Panc1 (cell line): ENCODE measurements around the gene SMAD7. TPM values are rescaled to one million over a fixed set of nuclear protein-coding genes. Genes with fewer than 3 reads are reported as not detected.

Experiments used
- ATAC-seq: fragments of 200-7000 bp; cut with Tn5 transposase; 2 replicates; pipeline ENCODE4 v1.9.1; 2020; ENCODE audit warnings: mild to moderate bottlenecking, moderate library complexity
- BruUV-seq: library from RNA; stranded (reverse); fragments of 400-500 nt; replicated peaks from 2 replicates; lab custom pipeline; 2021; lab: Mats Ljungman, UMichigan
- CTCF ChIA-PET: fragments of 300-600 bp; sonication (Branson Sonifier 250); formaldehyde crosslinking; loops from one replicate; lab custom pipeline; 2022; ENCODE audit warnings: antibody characterized with exemption; lab: Charles Lee
- POLR2A ChIA-PET: fragments of 300-600 bp; sonication (Branson Sonifier 250); formaldehyde crosslinking; loops from one replicate; lab custom pipeline; 2022; ENCODE audit warnings: antibody characterized with exemption; lab: Charles Lee
- DNase-seq: peaks from one replicate; pipeline ENCODE4 v3.0.0-alpha.2; 2010; ENCODE audit warnings: low read depth, low spot score
- H3K27ac ChIP-seq: 2 replicates; pipeline ENCODE4 v1.5.1; 2011; ENCODE audit warnings: mild to moderate bottlenecking, low read length, inconsistent platforms
- H3K27me3 ChIP-seq: fragments of 200-500 bp; sonication (Bioruptor generic); 2 replicates; pipeline ENCODE4 v1.6.0; 2014; ENCODE audit warnings: low read length, inconsistent platforms; ENCODE audit not compliant: control insufficient read depth, insufficient read depth
- H3K36me3 ChIP-seq: fragments of 200-500 bp; sonication (Bioruptor generic); 2 replicates; pipeline ENCODE4 v1.5.1; 2014; ENCODE audit warnings: inconsistent platforms, mild to moderate bottlenecking, low read length, moderate library complexity; ENCODE audit not compliant: control insufficient read depth, insufficient read depth
- H3K4me1 ChIP-seq: 2 replicates; pipeline ENCODE4 v1.5.1; 2011; ENCODE audit warnings: inconsistent platforms, mild to moderate bottlenecking, low read length, moderate library complexity; ENCODE audit not compliant: control insufficient read depth, insufficient read depth
- H3K4me3 ChIP-seq, 2 experiments: 2 replicates each; pipeline ENCODE4 v1.5.1; 2011 to 2012; ENCODE audit warnings: low read depth in 2 of 2, low read length in 2 of 2, mild to moderate bottlenecking in 2 of 2, inconsistent platforms in 1 of 2, moderate library complexity in 1 of 2
- H3K9me3 ChIP-seq: fragments of 200-500 bp; sonication (Bioruptor generic); 2 replicates; pipeline ENCODE4 v1.5.1; 2014; ENCODE audit warnings: low read depth, mild to moderate bottlenecking, inconsistent platforms, low read length, moderate library complexity; ENCODE audit not compliant: control insufficient read depth, insufficient read depth
- POLR2AphosphoS5 ChIP-seq: IDR thresholded peaks from 2 replicates; pipeline ENCODE4 v1.6.1; 2012; ENCODE audit warnings: mild to moderate bottlenecking, low read depth, low read length, moderate library complexity
- SIN3A ChIP-seq: IDR thresholded peaks from 2 replicates; pipeline ENCODE4 v1.6.1; 2012; ENCODE audit warnings: low read depth, mild to moderate bottlenecking, low read length, moderate library complexity, borderline replicate concordance; ENCODE audit not compliant: insufficient read depth
- TCF7L2 ChIP-seq: IDR thresholded peaks from 2 replicates; pipeline ENCODE4 v1.6.1; 2011; ENCODE audit warnings: mild to moderate bottlenecking, low read depth, low read length, inconsistent platforms
- in situ Hi-C: cut with HindIII; loops from 2 replicates; pipeline ENCODE4 v1.10.0; 2016; ENCODE audit warnings: low sequenced_read_pairs, low pct_unique_long_range_greater_than_20kb
- intact Hi-C: fragments of 100-400 bp; cut with micrococcal nuclease; formaldehyde crosslinking; loops from one replicate; pipeline ENCODE4 v1.10.0; 2022; ENCODE audit not compliant: unreplicated experiment
- total RNA-seq: library from RNA; stranded (reverse); gene quantifications from one replicate; pipeline ENCODE4 v1.2.1, GENCODE V29; 2021; ENCODE audit not compliant: unreplicated experiment
- TF ChIP-seq, protein P1 (sequence below): fragments of 450-650 bp; IDR thresholded peaks from 2 replicates; pipeline ENCODE4 v1.5.1; 2017; ENCODE audit warnings: mild to moderate bottlenecking
- TF ChIP-seq, protein P2 (sequence below), 2 experiments: IDR thresholded peaks; 2 replicates each; pipeline ENCODE4 v1.6.1; 2011 to 2012; ENCODE audit warnings: low read depth in 2 of 2, control low read depth in 1 of 2, low read length in 1 of 2, mild to moderate bottlenecking in 1 of 2, moderate library complexity in 1 of 2; ENCODE audit not compliant: insufficient read depth in 1 of 2

Gene SMAD7
- total RNA-seq, 1 experiment from 2014 or later = 21.3 TPM

GRCh38 chr18:48957136-48957535 is 6.4 kb upstream of the SMAD7 start:
- H3K27me3 ChIP-seq = no peaks in the 10 kb centered on the region
- no TSS peak for BruUV-seq
- no peaks in the 10 kb centered on the region for H3K36me3 ChIP-seq
- H3K4me3 ChIP-seq = no peak overlapping the region
- H3K4me1 ChIP-seq = peaks cover 18% of the 10 kb centered on the region
- no peak overlapping the region for H3K27ac ChIP-seq
- H3K9me3 ChIP-seq = no peaks in the 10 kb centered on the region
- TF ChIP-seq, protein P1, sequence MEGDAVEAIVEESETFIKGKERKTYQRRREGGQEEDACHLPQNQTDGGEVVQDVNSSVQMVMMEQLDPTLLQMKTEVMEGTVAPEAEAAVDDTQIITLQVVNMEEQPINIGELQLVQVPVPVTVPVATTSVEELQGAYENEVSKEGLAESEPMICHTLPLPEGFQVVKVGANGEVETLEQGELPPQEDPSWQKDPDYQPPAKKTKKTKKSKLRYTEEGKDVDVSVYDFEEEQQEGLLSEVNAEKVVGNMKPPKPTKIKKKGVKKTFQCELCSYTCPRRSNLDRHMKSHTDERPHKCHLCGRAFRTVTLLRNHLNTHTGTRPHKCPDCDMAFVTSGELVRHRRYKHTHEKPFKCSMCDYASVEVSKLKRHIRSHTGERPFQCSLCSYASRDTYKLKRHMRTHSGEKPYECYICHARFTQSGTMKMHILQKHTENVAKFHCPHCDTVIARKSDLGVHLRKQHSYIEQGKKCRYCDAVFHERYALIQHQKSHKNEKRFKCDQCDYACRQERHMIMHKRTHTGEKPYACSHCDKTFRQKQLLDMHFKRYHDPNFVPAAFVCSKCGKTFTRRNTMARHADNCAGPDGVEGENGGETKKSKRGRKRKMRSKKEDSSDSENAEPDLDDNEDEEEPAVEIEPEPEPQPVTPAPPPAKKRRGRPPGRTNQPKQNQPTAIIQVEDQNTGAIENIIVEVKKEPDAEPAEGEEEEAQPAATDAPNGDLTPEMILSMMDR = no peak
- TF ChIP-seq, protein P2, sequence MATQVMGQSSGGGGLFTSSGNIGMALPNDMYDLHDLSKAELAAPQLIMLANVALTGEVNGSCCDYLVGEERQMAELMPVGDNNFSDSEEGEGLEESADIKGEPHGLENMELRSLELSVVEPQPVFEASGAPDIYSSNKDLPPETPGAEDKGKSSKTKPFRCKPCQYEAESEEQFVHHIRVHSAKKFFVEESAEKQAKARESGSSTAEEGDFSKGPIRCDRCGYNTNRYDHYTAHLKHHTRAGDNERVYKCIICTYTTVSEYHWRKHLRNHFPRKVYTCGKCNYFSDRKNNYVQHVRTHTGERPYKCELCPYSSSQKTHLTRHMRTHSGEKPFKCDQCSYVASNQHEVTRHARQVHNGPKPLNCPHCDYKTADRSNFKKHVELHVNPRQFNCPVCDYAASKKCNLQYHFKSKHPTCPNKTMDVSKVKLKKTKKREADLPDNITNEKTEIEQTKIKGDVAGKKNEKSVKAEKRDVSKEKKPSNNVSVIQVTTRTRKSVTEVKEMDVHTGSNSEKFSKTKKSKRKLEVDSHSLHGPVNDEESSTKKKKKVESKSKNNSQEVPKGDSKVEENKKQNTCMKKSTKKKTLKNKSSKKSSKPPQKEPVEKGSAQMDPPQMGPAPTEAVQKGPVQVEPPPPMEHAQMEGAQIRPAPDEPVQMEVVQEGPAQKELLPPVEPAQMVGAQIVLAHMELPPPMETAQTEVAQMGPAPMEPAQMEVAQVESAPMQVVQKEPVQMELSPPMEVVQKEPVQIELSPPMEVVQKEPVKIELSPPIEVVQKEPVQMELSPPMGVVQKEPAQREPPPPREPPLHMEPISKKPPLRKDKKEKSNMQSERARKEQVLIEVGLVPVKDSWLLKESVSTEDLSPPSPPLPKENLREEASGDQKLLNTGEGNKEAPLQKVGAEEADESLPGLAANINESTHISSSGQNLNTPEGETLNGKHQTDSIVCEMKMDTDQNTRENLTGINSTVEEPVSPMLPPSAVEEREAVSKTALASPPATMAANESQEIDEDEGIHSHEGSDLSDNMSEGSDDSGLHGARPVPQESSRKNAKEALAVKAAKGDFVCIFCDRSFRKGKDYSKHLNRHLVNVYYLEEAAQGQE (IDR thresholded peaks at IDR 0.05; ENCODE audit: insufficient read depth in 1 of 2, low read depth in 2 of 2, low read length in 1 of 2) = no peak
- TF ChIP-seq SIN3A (no peak), POLR2AphosphoS5 (no peak), TCF7L2 (no peak)
- ATAC-seq (no peak), DNase-seq (no peak)
- POLR2A ChIA-PET = no interaction called here
- intact Hi-C loops (no loop called here), in situ Hi-C loops (no loop called here)
- CTCF ChIA-PET = no interaction called here

DNA sequence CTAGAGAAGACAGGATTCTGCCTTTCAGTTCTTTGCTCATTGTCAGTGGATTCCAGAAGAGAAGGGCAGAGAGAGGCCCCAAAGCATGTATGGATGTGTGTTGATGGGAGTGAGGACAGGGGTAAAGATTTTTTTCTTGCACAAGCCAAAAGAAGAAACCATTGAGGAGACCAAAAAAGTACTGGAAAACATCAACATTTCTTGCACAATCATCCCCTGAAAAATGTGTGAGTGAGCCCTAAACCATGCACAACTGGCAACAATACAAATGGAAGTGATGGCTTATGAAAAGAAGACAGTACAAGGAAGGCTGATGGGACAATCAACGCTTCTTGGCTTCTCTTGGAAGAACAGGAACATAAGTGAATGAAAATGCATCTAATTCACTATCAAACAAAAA is 5.6 kb upstream of the SMAD7 start:
- Histone ChIP-seq H3K9me3 (no peaks in the 10 kb centered on the region), H3K36me3 (no peaks in the 10 kb centered on the region), H3K27me3 (no peaks in the 10 kb centered on the region), H3K27ac (no peak overlapping the region), H3K4me3 (no peak overlapping the region), H3K4me1 (peaks cover 18% of the 10 kb centered on the region)
- ChIA-PET POLR2A (interaction anchor here (0.6 kb wide), 1 partner anchor 476 kb away, joined by 5 read pairs; no protein-coding TSS in a partner anchor), CTCF (no interaction called here)
- intact Hi-C loops (no loop called here), in situ Hi-C loops (no loop called here)
- ATAC-seq (no peak), DNase-seq (no peak)
- TF ChIP-seq, protein P2 (IDR thresholded peaks at IDR 0.05; ENCODE audit: insufficient read depth in 1 of 2, low read depth in 2 of 2, low read length in 1 of 2) = no peak
- TF ChIP-seq, protein P1 = no peak
- no peak for TF ChIP-seq POLR2AphosphoS5
- no peak for TF ChIP-seq TCF7L2
- no peak for TF ChIP-seq SIN3A
- no TSS peak for BruUV-seq
